HG02884 (cell line): ENCODE measurements around the gene CCDC201.

Source experiments
- ATAC-seq: cut with Tn5 transposase; IDR thresholded peaks from one replicate; pipeline ENCODE4 v1.9.1; 2021; ENCODE audit warnings: mild to moderate bottlenecking, moderate library complexity; ENCODE audit not compliant: unreplicated experiment

CCDC201 gene

GRCh38 chr7:45873035-45873354, at the start of gene CCDC201:
CCDC201 (minus strand) TSS chr7:45873082; CDS start chr7:45873007, 75 bp downstream.
- ATAC-seq: no peak

GRCh38 chr7:45921699-45922519, 49.0 kb upstream of the CCDC201 start:
- no peak for ATAC-seq

- no peak for ATAC-seq
Observed at GRCh38 chr7:45921381-45921698, 48.5 kb upstream of the CCDC201 start.

- no peak for ATAC-seq
Observed at GRCh38 chr7:45920502-45921380, 47.9 kb upstream of the CCDC201 start, which contains the start of gene IGFBP3. IGFBP3 (minus strand) TSS chr7:45921272; CDS start chr7:45921140, 132 bp downstream.

GRCh38 chr7:45919993-45920459, 47.1 kb upstream of the CCDC201 start:
- no peak for ATAC-seq

- ATAC-seq: no peak
Observed at GRCh38 chr7:45919231-45919784, 46.4 kb upstream of the CCDC201 start.

GRCh38 chr7:45918556-45918955, 45.7 kb upstream of the CCDC201 start:
- no peak for ATAC-seq

- ATAC-seq: peak; percentile 86
Observed at GRCh38 chr7:45917658-45918057, 44.8 kb upstream of the CCDC201 start.

- no peak for ATAC-seq
Observed at GRCh38 chr7:45917064-45917463, 44.2 kb upstream of the CCDC201 start.

GRCh38 chr7:45915606-45916005, 42.7 kb upstream of the CCDC201 start:
- no peak for ATAC-seq

- no peak for ATAC-seq
Observed at GRCh38 chr7:45914911-45915310, 42.0 kb upstream of the CCDC201 start.

GRCh38 chr7:45912972-45913371, 40.1 kb upstream of the CCDC201 start:
- ATAC-seq: no peak

- ATAC-seq: no peak
Observed at GRCh38 chr7:45911311-45911710, 38.4 kb upstream of the CCDC201 start.

GRCh38 chr7:45910855-45911254, 38.0 kb upstream of the CCDC201 start:
- ATAC-seq: no peak

GRCh38 chr7:45909561-45909960, 36.7 kb upstream of the CCDC201 start:
- ATAC-seq: no peak

- ATAC-seq: no peak
Observed at GRCh38 chr7:45902820-45903219, 29.9 kb upstream of the CCDC201 start.

- ATAC-seq: no peak
Observed at GRCh38 chr7:45901566-45901965, 28.7 kb upstream of the CCDC201 start.

- no peak for ATAC-seq
Observed at GRCh38 chr7:45898222-45898621, 25.3 kb upstream of the CCDC201 start.

GRCh38 chr7:45897042-45897690, 24.3 kb upstream of the CCDC201 start:
- no peak for ATAC-seq

- ATAC-seq: no peak
Observed at GRCh38 chr7:45894665-45895062, 21.8 kb upstream of the CCDC201 start.

- ATAC-seq: no peak
Observed at GRCh38 chr7:45893996-45894664, 21.2 kb upstream of the CCDC201 start.
